HG03196 (cell line): Measurements from ENCODE around the gene SNX2.
"Not testable (repeated sequence)": the region's sequence is repeated elsewhere in the genome, so short reads cannot be mapped to it uniquely, and the experiment has no call there.

Experiments used
- ATAC-seq: cut with Tn5 transposase; IDR thresholded peaks from one replicate; pipeline ENCODE4 v1.9.1; 2021; ENCODE audit not compliant: unreplicated experiment

Gene SNX2

GRCh38 chr5:122842016-122842580 lies 67.2 kb downstream of the SNX2 start:
- ATAC-seq = no peak

- ATAC-seq = no peak
Measured at GRCh38 chr5:122844136-122844909, 69.4 kb downstream of the SNX2 start.

- peak; percentile 48 for ATAC-seq
Measured at GRCh38 chr5:122844910-122845228, 70.0 kb downstream of the SNX2 start.

GRCh38 chr5:122845229-122846050 lies 70.6 kb downstream of the SNX2 start, which contains the start of gene SNX24:
Gene SNX24, plus strand, starts transcription at chr5:122845613. Its CDS starts 21 bp downstream, at chr5:122845634.
- peak; percentile 77 for ATAC-seq

GRCh38 chr5:122846051-122846550 lies 71.2 kb downstream of the SNX2 start:
- no peak for ATAC-seq

- ATAC-seq = no peak
Measured at GRCh38 chr5:122847687-122848081, 72.8 kb downstream of the SNX2 start.

- no peak for ATAC-seq
Measured at GRCh38 chr5:122849771-122850170, 74.9 kb downstream of the SNX2 start.

GRCh38 chr5:122857538-122857937 lies 82.7 kb downstream of the SNX2 start:
- not testable (repeated sequence) for ATAC-seq

- no peak for ATAC-seq
Measured at GRCh38 chr5:122858451-122858850, 83.6 kb downstream of the SNX2 start.

- ATAC-seq = no peak
Measured at GRCh38 chr5:122863240-122863639, 88.4 kb downstream of the SNX2 start.

- ATAC-seq = no peak
Measured at GRCh38 chr5:122863721-122864120, 88.8 kb downstream of the SNX2 start.

GRCh38 chr5:122864400-122864799 lies 89.5 kb downstream of the SNX2 start:
- no peak for ATAC-seq

- ATAC-seq = no peak
Measured at GRCh38 chr5:122864842-122865241, 90.0 kb downstream of the SNX2 start.

- no peak for ATAC-seq
Measured at GRCh38 chr5:122870219-122870856, 95.5 kb downstream of the SNX2 start.

GRCh38 chr5:122871661-122872060 lies 96.8 kb downstream of the SNX2 start:
- no peak for ATAC-seq

- ATAC-seq = no peak
Measured at GRCh38 chr5:122874179-122874875, 99.4 kb downstream of the SNX2 start.

GRCh38 chr5:122877518-122877917 lies 102.6 kb downstream of the SNX2 start:
- ATAC-seq = no peak

- no peak for ATAC-seq
Measured at GRCh38 chr5:122879076-122879475, 104.2 kb downstream of the SNX2 start.
